ENCODE data around the gene FGF16.

Gene FGF16

DNA sequence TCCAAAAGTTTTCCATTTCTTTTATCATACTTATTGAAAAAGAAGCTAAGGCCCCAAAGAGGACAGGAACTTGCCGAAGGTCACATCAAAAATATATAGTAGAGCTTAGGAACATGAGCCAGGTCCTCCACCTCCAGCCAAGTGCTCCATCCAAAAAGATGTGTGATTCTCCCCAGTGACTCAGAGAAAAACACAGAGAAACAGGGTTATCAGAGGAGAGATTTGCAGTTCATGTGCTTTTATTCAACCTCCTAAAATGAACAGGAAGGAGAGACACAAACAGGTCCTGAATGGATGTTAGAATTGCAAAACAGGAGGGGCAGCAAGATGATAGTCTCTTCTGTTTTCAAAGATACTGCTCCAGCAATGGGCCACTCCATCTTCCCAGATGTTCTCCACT lies 19.6 kb upstream of the FGF16 start:
- TF ChIP-seq OSR1 (CRISPR knock-in tag; IDR thresholded peaks at IDR 0.05) (no peak), ZNF565 (CRISPR knock-in tag; conservative IDR thresholded peaks at IDR 0.05; ENCODE audit: low read depth) (no peak), TOX (CRISPR knock-in tag; IDR thresholded peaks at IDR 0.05; ENCODE audit: borderline replicate concordance) (no peak), TCF4 (CRISPR knock-in tag; IDR thresholded peaks at IDR 0.05; ENCODE audit: borderline replicate concordance) (no peak), GLIS3 (CRISPR knock-in tag; IDR thresholded peaks at IDR 0.05) (no peak), BACH2 (CRISPR knock-in tag; IDR thresholded peaks at IDR 0.05; ENCODE audit: borderline replicate concordance) (no peak), ZNF70 (CRISPR knock-in tag; IDR thresholded peaks at IDR 0.05) (no peak), ESRRG (CRISPR knock-in tag; IDR thresholded peaks at IDR 0.05) (no peak), ZNF8 (CRISPR knock-in tag; IDR thresholded peaks at IDR 0.05) (no peak)
- TF ChIP-seq, protein P1, sequence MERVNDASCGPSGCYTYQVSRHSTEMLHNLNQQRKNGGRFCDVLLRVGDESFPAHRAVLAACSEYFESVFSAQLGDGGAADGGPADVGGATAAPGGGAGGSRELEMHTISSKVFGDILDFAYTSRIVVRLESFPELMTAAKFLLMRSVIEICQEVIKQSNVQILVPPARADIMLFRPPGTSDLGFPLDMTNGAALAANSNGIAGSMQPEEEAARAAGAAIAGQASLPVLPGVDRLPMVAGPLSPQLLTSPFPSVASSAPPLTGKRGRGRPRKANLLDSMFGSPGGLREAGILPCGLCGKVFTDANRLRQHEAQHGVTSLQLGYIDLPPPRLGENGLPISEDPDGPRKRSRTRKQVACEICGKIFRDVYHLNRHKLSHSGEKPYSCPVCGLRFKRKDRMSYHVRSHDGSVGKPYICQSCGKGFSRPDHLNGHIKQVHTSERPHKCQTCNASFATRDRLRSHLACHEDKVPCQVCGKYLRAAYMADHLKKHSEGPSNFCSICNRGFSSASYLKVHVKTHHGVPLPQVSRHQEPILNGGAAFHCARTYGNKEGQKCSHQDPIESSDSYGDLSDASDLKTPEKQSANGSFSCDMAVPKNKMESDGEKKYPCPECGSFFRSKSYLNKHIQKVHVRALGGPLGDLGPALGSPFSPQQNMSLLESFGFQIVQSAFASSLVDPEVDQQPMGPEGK (CRISPR knock-in tag; IDR thresholded peaks at IDR 0.05; ENCODE audit: borderline replicate concordance): no peak
- TF ChIP-seq, protein P2, sequence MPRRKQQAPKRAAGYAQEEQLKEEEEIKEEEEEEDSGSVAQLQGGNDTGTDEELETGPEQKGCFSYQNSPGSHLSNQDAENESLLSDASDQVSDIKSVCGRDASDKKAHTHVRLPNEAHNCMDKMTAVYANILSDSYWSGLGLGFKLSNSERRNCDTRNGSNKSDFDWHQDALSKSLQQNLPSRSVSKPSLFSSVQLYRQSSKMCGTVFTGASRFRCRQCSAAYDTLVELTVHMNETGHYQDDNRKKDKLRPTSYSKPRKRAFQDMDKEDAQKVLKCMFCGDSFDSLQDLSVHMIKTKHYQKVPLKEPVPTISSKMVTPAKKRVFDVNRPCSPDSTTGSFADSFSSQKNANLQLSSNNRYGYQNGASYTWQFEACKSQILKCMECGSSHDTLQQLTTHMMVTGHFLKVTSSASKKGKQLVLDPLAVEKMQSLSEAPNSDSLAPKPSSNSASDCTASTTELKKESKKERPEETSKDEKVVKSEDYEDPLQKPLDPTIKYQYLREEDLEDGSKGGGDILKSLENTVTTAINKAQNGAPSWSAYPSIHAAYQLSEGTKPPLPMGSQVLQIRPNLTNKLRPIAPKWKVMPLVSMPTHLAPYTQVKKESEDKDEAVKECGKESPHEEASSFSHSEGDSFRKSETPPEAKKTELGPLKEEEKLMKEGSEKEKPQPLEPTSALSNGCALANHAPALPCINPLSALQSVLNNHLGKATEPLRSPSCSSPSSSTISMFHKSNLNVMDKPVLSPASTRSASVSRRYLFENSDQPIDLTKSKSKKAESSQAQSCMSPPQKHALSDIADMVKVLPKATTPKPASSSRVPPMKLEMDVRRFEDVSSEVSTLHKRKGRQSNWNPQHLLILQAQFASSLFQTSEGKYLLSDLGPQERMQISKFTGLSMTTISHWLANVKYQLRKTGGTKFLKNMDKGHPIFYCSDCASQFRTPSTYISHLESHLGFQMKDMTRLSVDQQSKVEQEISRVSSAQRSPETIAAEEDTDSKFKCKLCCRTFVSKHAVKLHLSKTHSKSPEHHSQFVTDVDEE (CRISPR knock-in tag; IDR thresholded peaks at IDR 0.05): no peak
- TF ChIP-seq, protein P3, sequence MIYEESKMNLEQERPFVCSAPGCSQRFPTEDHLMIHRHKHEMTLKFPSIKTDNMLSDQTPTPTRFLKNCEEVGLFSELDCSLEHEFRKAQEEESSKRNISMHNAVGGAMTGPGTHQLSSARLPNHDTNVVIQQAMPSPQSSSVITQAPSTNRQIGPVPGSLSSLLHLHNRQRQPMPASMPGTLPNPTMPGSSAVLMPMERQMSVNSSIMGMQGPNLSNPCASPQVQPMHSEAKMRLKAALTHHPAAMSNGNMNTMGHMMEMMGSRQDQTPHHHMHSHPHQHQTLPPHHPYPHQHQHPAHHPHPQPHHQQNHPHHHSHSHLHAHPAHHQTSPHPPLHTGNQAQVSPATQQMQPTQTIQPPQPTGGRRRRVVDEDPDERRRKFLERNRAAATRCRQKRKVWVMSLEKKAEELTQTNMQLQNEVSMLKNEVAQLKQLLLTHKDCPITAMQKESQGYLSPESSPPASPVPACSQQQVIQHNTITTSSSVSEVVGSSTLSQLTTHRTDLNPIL (CRISPR knock-in tag; IDR thresholded peaks at IDR 0.05; ENCODE audit: low read depth): no peak
- no peak for ATAC-seq

DNA sequence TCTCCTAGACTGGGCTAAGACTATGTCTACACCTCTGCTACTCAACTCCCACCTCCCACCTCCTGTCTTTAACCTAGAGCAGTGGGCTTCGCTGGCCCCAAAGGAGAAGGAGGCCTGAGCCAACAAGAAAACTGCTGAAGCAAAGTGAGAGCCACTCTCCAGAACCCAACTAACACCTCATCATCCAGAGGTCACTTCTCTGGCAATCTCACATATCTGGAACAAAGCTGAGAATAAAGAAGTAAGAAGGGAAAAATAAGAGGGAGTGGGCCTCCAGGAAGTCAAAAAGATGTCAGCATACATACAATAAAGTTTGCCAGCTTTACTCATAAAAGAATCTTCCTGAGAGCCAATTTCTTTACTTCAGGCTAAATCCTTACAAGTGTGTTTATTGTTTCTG lies 18.6 kb upstream of the FGF16 start:
- ATAC-seq: no peak
- TF ChIP-seq ISL1 (CRISPR knock-in tag; IDR thresholded peaks at IDR 0.05) (no peak), ZNF565 (CRISPR knock-in tag; conservative IDR thresholded peaks at IDR 0.05; ENCODE audit: low read depth) (no peak), TOX (CRISPR knock-in tag; IDR thresholded peaks at IDR 0.05; ENCODE audit: borderline replicate concordance) (no peak), ZFP3 (CRISPR knock-in tag; IDR thresholded peaks at IDR 0.05) (no peak), GLIS3 (CRISPR knock-in tag; IDR thresholded peaks at IDR 0.05) (no peak), ZC3H10 (CRISPR knock-in tag; IDR thresholded peaks at IDR 0.05) (no peak), ARNTL (CRISPR knock-in tag; IDR thresholded peaks at IDR 0.05; ENCODE audit: borderline replicate concordance, low read depth) (no peak), ESRRG (CRISPR knock-in tag; IDR thresholded peaks at IDR 0.05) (no peak), CSDC2 (CRISPR knock-in tag; IDR thresholded peaks at IDR 0.05) (no peak), ZNF70 (CRISPR knock-in tag; IDR thresholded peaks at IDR 0.05) (no peak), ZFP30 (CRISPR knock-in tag; IDR thresholded peaks at IDR 0.05) (no peak), ZNF8 (CRISPR knock-in tag; IDR thresholded peaks at IDR 0.05) (no peak), SNAI2 (CRISPR knock-in tag; IDR thresholded peaks at IDR 0.05) (no peak), RARB (CRISPR knock-in tag; IDR thresholded peaks at IDR 0.05) (no peak), PPARA (CRISPR knock-in tag; IDR thresholded peaks at IDR 0.05; ENCODE audit: borderline replicate concordance) (no peak), BACH2 (CRISPR knock-in tag; IDR thresholded peaks at IDR 0.05; ENCODE audit: borderline replicate concordance) (no peak), OSR1 (CRISPR knock-in tag; IDR thresholded peaks at IDR 0.05) (no peak)
- TF ChIP-seq, protein P4, sequence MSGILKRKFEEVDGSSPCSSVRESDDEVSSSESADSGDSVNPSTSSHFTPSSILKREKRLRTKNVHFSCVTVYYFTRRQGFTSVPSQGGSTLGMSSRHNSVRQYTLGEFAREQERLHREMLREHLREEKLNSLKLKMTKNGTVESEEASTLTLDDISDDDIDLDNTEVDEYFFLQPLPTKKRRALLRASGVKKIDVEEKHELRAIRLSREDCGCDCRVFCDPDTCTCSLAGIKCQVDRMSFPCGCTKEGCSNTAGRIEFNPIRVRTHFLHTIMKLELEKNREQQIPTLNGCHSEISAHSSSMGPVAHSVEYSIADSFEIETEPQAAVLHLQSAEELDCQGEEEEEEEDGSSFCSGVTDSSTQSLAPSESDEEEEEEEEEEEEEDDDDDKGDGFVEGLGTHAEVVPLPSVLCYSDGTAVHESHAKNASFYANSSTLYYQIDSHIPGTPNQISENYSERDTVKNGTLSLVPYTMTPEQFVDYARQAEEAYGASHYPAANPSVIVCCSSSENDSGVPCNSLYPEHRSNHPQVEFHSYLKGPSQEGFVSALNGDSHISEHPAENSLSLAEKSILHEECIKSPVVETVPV (CRISPR knock-in tag; IDR thresholded peaks at IDR 0.05): no peak
- TF ChIP-seq, protein P2 (CRISPR knock-in tag; IDR thresholded peaks at IDR 0.05): no peak
- TF ChIP-seq, protein P5, sequence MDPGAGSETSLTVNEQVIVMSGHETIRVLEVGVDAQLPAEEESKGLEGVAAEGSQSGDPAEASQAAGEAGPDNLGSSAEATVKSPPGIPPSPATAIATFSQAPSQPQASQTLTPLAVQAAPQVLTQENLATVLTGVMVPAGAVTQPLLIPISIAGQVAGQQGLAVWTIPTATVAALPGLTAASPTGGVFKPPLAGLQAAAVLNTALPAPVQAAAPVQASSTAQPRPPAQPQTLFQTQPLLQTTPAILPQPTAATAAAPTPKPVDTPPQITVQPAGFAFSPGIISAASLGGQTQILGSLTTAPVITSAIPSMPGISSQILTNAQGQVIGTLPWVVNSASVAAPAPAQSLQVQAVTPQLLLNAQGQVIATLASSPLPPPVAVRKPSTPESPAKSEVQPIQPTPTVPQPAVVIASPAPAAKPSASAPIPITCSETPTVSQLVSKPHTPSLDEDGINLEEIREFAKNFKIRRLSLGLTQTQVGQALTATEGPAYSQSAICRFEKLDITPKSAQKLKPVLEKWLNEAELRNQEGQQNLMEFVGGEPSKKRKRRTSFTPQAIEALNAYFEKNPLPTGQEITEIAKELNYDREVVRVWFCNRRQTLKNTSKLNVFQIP (CRISPR knock-in tag; IDR thresholded peaks at IDR 0.05; ENCODE audit: borderline replicate concordance, low read depth): no peak

Data from SK-N-SH treated with all-trans-retinoic acid at 6 μM for 48 hours (cell line).